Hematopoietic multipotent progenitor cell treated with erythropoietin and hydrocortisone succinate and interleukin-3 and kit ligand, for 17 days (in vitro differentiated cells): ENCODE results near the gene THG1L.

ENCODE experiments used
- DNase-seq: peaks from one replicate; pipeline ENCODE4 v3.0.0-alpha.2; 2015; ENCODE audit warnings: low spot score

Gene THG1L

DNA sequence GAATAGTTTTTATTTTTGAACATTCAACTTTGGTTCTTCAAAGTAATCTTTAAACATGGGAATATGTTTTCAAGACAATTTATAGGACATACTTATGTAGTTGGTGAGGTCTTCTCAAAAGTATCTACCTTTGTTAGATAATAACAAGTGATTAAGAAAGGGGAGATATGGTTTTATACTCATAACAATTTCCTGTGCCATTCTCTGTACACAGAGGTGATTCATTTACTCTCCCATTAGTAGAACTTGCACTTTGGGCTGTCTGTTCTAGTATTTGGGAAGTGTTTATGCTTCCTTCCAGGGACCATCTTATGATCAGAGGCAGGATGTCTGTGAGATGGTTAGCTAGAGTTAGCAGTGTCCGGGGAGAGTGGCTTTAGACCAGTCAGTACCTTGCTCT lies 27.5 kb downstream of the THG1L start:
- no peak for DNase-seq

DNA sequence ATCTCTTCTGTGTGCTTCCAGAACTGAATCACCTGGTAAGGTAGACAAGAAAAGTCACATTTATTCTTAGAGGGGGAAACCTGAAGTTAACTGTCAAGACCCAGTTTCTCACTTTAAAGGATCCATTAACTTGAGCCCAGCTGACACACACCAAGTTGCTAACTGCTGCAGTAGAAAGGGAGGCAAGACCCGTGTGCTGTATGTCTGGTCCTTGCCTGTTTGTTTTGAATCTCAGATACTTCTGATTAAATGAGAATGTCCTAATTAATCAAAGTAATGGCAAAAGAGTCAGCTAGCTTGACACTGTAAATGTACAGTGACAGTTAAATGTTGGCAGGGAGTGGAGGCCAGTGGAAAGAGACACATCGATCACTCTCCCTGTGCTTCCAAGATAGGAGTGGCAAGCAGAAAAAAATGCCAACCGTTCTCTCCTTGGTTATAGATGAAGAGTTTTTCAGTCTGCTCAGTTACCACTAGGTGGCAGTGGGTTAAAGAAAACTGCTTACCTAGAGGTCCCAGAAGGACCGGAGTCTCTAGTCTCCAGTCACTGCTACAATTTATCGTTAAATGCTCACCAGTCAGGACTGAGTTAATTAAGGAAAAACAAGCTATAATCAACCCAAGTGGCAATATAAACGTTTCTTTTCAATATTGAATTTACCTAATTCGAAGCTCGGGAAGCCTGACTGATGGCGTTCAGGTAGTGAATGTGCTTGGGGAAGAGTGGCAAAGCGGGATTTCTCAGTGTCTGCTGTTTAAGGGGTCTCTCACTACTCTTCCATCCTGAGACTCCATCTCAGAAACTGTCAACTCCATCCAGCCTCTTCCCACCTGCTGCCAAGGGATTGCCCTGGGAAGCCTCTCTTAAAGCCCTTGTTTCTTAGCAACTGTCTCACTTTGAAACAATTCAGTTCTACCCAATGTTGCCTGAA lies 30.7 kb downstream of the THG1L start:
- DNase-seq: peak; percentile 62

GRCh38 chr5:157764531-157764930 lies 33.3 kb downstream of the THG1L start:
- DNase-seq: no peak

DNA sequence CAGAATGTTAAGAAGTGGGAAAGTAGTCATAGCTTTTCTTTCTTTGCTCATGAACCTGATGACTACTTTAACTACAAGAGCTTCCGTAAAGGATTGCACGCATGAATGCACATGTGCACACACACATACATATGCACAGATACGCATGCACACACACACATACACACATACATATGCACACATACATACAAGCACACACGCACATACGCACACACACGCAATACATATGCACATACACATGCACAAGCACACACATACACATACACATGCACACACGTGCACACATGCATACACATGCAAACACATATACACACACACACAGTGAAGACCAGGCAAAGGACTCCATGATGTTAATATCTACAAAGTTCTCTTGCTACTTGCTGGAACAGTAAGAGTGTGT lies 35.2 kb downstream of the THG1L start:
- DNase-seq: no peak

- DNase-seq: no peak
These were observed 35.7 kb downstream of the THG1L start for GRCh38 chr5:157766902-157767301.

GRCh38 chr5:157767689-157768088 lies 36.5 kb downstream of the THG1L start:
- no peak for DNase-seq

DNA sequence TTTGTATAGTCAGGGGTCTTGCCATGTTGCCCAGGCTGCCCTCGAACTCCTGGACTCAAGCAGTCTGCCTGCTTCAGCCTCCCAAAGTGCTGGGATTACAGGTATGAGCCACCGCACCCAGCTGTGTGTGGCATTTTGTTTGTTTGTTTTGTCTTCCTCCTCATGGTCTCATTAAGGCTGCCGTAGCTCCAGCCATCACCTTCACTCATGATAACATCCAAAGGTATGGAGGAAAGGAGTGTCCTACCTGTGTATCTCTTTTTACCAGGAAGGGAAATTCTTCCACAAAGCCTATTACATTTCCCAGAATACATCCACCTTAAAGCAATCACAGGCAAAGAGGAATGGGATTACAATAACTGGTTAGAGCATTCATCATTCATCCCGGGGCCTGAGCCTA lies 39.4 kb downstream of the THG1L start:
- no peak for DNase-seq

DNA sequence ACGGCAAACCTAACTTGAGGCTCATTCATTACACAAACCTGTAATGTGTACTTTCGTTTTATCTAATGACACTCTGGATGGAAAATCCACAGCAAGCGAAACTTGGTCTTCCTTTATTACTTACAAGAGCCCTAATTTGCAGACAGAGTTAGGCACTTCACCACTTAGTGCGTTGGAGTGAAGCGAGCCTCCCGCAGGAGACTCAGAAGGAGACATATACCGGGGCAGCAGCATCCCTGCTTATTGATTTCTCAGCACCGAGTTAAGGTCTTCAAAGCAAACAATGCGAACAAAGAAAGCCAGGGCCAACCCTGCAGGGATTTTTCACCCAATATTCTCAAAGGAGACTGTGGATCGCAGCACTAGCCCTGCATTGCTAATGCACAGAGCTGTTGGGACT lies 40.9 kb downstream of the THG1L start:
- DNase-seq: no peak

DNA sequence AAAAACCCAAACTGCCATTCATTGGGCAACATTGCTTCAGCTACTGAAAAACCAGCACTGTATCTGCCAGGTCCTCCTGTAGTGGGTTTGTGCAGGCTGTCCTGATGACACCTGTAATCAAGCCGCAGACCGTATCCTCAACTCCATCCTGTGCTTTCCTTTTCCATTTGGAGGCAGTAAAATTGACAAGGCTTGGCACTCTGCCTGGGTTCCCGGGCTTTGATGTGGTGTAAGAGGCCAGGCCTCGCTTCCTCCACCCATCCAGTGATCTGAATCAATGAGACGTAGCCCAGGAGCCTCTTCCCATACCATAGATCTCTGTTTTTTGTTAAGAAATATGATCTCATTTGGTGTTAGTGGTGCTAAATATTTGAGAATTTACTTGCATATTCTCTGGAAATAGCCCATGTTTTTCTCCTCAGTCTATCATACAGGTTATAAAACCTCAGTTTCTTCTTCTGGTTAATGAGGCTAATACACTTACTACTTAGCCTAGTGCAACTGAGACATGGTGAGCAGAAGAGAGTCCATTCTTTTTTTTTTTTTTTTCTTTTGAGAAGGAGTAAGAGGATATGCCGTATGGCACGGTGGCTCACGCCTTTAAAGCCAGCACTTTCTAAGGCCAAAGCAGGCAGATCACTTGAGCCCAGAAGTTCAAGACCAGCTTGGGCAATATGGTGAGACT lies 47.0 kb downstream of the THG1L start:
- no peak for DNase-seq

DNA sequence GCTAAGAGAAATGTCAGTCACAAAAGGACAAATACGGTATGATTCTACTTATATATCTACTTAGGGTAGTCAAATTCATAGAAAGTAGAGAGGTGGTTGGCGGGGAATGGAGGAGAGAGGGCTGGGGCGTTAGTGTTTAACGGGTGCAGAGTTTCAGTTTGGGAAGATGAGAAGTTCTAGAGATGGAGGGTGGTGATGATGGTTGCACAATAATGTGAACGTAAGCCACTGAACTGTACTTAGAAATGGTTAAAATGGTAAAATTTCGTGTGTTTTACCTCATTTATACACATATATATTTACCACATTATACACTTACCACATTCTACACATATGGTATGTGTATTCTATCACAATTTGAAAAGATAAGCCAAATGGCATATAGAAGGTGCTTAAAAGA lies 48.0 kb downstream of the THG1L start:
- DNase-seq: no peak

DNA sequence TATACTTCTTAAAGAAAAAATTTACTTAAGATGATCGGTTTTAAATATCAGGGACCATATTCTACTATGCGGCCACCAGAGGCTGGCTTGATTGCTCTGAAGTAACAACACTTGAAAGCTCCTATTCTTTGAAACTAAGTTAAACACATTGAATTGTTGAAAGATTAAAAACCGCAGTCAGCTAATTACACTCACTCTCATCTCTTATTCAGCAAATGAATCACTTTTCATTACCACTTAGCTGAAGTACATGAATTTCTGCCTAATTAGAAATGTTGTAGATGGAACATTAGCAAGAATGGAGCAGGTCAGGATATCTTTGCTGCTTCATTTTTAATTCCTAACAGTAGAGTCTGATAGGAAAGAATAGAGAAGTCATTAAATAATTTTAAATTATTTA lies 54.6 kb downstream of the THG1L start:
- DNase-seq: no peak
